H1 (cell line): ENCODE results near the gene OPCML.

Source experiments
- CTCF ChIP-seq, 3 experiments: IDR thresholded peaks; 1 replicate in 2 of 3; 2 replicates in 1 of 3; pipeline versions ENCODE4 v1.5.1 to v1.6.1; 2011; ENCODE audit warnings: low read length in 3 of 3, mild to moderate bottlenecking in 3 of 3, inconsistent platforms in 2 of 3, low read depth in 1 of 3, moderate library complexity in 1 of 3; ENCODE audit not compliant: insufficient read depth in 1 of 3; ENCODE audit errors: control extremely low read depth in 1 of 3
- KDM1A ChIP-seq: fragments of 200-600, 300-600 bp; sonication (generic); IDR thresholded peaks from 2 replicates; pipeline ENCODE4 v1.7.1; 2016; ENCODE audit warnings: mild to moderate bottlenecking, low read length, borderline replicate concordance
- MAX ChIP-seq: IDR thresholded peaks from 2 replicates; pipeline ENCODE4 v1.6.1; 2012; ENCODE audit warnings: inconsistent platforms
- POLR2AphosphoS5 ChIP-seq: IDR thresholded peaks from 2 replicates; pipeline ENCODE4 v1.6.1; 2011; ENCODE audit warnings: low read depth, low read length
- SP1 ChIP-seq: IDR thresholded peaks from 2 replicates; pipeline ENCODE4 v1.6.1; 2011; ENCODE audit warnings: low read depth, low read length
- TF ChIP-seq, protein P1 (sequence below): IDR thresholded peaks from 2 replicates; pipeline ENCODE4 v1.6.1; 2012; ENCODE audit warnings: low read length, inconsistent platforms

GRCh38 chr11:133414506-133414905 is 117.8 kb downstream of the OPCML start:
- TF ChIP-seq KDM1A (no peak), SP1 (no peak), CTCF (IDR thresholded peaks at IDR 0.05; ENCODE audit: control extremely low read depth in 1 of 3, insufficient read depth in 1 of 3, low read depth in 1 of 3, low read length in 3 of 3) (no peak), POLR2AphosphoS5 (no peak), MAX (no peak)
- TF ChIP-seq, protein P1, sequence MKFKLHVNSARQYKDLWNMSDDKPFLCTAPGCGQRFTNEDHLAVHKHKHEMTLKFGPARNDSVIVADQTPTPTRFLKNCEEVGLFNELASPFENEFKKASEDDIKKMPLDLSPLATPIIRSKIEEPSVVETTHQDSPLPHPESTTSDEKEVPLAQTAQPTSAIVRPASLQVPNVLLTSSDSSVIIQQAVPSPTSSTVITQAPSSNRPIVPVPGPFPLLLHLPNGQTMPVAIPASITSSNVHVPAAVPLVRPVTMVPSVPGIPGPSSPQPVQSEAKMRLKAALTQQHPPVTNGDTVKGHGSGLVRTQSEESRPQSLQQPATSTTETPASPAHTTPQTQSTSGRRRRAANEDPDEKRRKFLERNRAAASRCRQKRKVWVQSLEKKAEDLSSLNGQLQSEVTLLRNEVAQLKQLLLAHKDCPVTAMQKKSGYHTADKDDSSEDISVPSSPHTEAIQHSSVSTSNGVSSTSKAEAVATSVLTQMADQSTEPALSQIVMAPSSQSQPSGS = no peak
